AG09309 (cell line): ENCODE measurements around the gene FRY.

Experiments
- DNase-seq: peaks from one replicate; pipeline ENCODE4 v3.0.0-alpha.2; 2010; ENCODE audit warnings: low read depth
- H3K4me3 ChIP-seq: 2 replicates; pipeline ENCODE4 v1.5.1; 2011; ENCODE audit warnings: mild to moderate bottlenecking, low read depth, low read length, moderate library complexity; ENCODE audit not compliant: control insufficient read depth
- TF ChIP-seq, protein P1 (sequence below): IDR thresholded peaks from 2 replicates; pipeline ENCODE4 v1.5.1; 2011; ENCODE audit warnings: mild to moderate bottlenecking, low read depth, low read length, inconsistent platforms; ENCODE audit not compliant: insufficient read depth, control insufficient read depth; ENCODE audit errors: missing control alignments

The FRY gene

DNA sequence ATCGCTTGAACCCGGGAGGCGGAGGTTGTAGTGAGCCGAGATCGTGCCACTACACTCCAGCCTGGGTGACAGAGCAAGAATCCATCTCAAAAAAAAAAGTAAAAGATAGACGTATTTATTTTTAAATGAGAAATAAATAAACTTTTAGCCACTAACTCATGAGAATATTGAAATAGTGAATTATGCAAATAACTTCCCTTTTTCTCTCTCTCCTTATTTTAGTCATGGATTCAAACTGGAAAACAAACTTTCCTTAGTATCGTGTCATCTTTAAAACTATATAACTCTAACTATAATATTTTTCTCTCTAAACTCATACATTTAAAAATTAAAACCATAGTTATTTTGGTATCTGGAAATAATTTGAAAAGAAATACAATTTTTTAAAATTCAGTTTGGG lies 96.1 kb downstream of the FRY start:
- DNase-seq, result no peak
- H3K4me3 ChIP-seq, result no peak overlapping the region
- TF ChIP-seq, protein P1, sequence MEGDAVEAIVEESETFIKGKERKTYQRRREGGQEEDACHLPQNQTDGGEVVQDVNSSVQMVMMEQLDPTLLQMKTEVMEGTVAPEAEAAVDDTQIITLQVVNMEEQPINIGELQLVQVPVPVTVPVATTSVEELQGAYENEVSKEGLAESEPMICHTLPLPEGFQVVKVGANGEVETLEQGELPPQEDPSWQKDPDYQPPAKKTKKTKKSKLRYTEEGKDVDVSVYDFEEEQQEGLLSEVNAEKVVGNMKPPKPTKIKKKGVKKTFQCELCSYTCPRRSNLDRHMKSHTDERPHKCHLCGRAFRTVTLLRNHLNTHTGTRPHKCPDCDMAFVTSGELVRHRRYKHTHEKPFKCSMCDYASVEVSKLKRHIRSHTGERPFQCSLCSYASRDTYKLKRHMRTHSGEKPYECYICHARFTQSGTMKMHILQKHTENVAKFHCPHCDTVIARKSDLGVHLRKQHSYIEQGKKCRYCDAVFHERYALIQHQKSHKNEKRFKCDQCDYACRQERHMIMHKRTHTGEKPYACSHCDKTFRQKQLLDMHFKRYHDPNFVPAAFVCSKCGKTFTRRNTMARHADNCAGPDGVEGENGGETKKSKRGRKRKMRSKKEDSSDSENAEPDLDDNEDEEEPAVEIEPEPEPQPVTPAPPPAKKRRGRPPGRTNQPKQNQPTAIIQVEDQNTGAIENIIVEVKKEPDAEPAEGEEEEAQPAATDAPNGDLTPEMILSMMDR, result no peak

DNA sequence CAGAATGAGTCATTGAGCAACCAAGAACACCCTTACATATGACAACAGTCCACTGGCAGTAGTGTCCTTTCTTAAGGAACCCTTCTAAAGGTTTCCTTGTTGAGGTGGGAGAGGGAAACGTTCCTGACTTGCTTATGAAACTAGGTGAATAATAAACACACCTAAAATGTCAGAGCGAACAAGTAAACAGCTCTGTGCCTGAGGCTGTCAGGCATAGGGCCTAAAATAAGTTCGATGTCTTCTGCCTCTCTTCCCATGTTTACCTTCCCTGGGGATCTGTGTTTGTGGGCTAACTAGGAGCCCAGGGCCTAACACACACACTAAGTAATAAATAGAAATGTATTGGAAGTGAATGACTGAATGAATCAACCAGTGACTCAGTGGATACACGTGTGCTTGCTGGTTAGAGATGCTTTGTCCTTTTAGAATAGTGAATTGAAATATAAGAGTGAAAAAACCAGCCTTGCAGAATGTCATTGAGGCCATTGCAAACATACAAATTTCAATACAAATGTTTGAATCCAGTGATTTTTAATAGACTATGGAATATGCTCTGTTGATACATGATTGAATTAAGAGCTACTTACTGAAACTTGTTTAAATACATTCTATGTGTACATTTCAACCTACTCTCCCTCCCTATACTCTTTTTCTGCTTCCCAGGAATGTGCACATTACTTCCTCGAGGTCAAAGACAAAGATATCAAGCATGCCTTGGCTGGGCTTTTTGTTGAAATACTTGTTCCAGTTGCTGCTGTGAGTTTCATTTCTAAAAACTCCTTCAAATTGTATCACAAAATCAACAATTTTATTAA lies 102.9 kb downstream of the FRY start:
- TF ChIP-seq, protein P1, result no peak
- no peak for DNase-seq
- no peak overlapping the region for H3K4me3 ChIP-seq

DNA sequence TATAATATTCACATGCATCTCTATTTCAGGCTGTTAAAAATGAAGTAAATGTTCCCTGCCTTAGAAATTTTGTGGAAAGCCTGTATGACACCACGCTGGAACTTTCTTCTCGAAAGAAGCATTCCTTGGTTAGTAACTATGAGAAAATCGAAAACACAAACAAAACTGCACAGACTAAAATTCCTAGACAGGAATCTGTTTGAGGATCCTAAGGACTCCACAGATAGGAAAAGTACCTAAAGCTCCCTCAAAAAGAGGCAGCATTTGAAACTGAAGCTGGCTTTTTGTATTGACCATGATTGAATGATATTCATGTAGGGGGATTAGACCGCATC lies 103.4 kb downstream of the FRY start:
- TF ChIP-seq, protein P1, result no peak
- H3K4me3 ChIP-seq, result no peak overlapping the region
- no peak for DNase-seq

DNA sequence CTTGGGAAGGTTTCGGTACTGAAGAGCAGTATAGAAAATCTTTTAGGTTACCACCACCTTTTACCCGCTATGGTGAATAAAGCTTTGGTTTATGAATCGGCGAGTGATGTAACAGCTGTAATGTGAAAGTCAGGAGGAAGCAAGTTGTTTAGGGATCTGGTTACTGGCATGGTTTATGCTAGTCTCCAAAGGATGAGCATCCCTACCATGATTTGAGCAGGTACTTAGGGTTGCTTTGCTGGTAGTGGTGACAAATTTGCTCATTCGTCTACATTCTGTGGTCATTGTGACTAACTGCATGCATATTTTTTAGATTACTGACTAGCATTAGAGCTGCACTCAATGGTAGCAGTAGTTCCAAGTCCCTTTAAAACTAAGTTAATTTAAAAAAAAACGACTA lies 104.1 kb downstream of the FRY start:
- DNase-seq, result no peak
- TF ChIP-seq, protein P1, result no peak
- H3K4me3 ChIP-seq, result no peak overlapping the region

DNA sequence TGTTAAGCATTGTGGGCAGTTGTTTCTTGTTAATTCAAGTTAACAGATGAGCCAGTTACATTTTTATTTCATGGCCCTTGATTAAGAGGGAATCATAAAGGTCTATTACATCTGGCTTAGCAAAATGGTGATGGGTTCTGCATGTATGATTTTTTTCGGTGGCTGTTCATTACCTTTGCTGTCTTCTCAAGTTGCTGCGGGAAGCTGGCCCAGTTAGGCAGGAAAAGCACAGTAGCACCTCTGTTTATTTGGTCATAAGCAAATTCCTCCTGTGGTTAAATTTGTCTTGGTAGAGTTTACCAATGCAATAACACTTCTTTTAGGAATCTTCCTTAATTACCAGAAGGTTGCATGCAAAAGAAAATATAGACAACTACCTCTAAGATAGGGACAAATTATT lies 104.5 kb downstream of the FRY start:
- DNase-seq, result no peak
- no peak overlapping the region for H3K4me3 ChIP-seq
- TF ChIP-seq, protein P1, result no peak

DNA sequence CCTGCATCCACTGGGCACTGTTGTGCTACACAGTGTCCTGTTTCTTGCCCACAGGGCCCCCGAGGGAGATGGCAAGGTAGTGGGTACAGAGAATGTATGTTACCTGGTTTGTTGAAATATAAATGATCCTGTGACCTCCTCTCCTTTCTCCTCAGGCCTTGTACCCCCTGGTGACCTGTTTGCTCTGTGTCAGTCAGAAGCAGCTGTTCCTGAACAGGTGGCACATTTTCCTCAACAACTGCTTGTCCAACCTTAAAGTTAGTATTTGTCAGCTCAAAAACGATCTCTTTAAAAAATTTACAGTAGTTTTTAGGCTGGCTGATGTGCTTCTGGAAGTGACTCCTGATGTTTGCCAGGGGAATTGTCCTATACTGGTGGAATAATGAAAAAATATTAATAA lies 105.1 kb downstream of the FRY start:
- no peak for DNase-seq
- TF ChIP-seq, protein P1, result no peak
- H3K4me3 ChIP-seq, result no peak overlapping the region
